Smooth muscle cell (in vitro differentiated cells): ENCODE measurements around the gene DUOX2. TPM values are rescaled to one million over a fixed set of nuclear protein-coding genes. Genes with fewer than 3 reads are reported as not detected.

Experiments
- DNase-seq: peaks from one replicate; lab custom pipeline; 2025; ENCODE audit not compliant: unreplicated experiment; lab: John Stamatoyannopoulos, UW
- H2AFZ ChIP-seq: fragments of 200-600 bp; sonication (generic); 2 replicates; pipeline ENCODE4 v1.6.0; 2016; ENCODE audit warnings: antibody characterized with exemption, low read depth, mild to moderate bottlenecking
- H3F3A ChIP-seq: fragments of 200-600 bp; sonication (generic); 2 replicates; pipeline ENCODE4 v1.6.0; 2017; ENCODE audit warnings: antibody characterized with exemption, low read depth
- H3K27ac ChIP-seq: fragments of 200-600 bp; sonication (generic); 2 replicates; pipeline ENCODE4 v1.5.1; 2016; ENCODE audit warnings: low read depth, mild to moderate bottlenecking
- H3K27me3 ChIP-seq: fragments of 200-600 bp; sonication (generic); 2 replicates; pipeline ENCODE4 v1.6.1; 2016; ENCODE audit warnings: low read depth, mild to moderate bottlenecking
- H3K36me3 ChIP-seq: fragments of 200-600 bp; sonication (generic); 2 replicates; pipeline ENCODE4 v1.5.1; 2016; ENCODE audit warnings: low read depth
- H3K4me1 ChIP-seq: fragments of 200-600 bp; sonication (generic); 2 replicates; pipeline ENCODE4 v1.5.1; 2016; ENCODE audit warnings: low read depth
- H3K4me2 ChIP-seq: fragments of 200-600 bp; sonication (generic); 2 replicates; pipeline ENCODE4 v1.6.0; 2016; ENCODE audit warnings: mild to moderate bottlenecking
- H3K4me3 ChIP-seq: fragments of 200-600 bp; sonication (generic); 2 replicates; pipeline ENCODE4 v1.5.1; 2016; ENCODE audit warnings: mild to moderate bottlenecking
- H3K79me2 ChIP-seq: fragments of 200-600 bp; sonication (generic); 2 replicates; pipeline ENCODE4 v1.6.0; 2016; ENCODE audit warnings: low read depth, mild to moderate bottlenecking
- H3K9ac ChIP-seq: fragments of 200-600 bp; sonication (generic); 2 replicates; pipeline ENCODE4 v1.6.0; 2016; ENCODE audit warnings: low read depth
- H3K9me3 ChIP-seq: fragments of 200-600 bp; sonication (generic); replicated peaks from 2 replicates; pipeline ENCODE4 v1.5.1; 2016; ENCODE audit warnings: low read depth
- H4K20me1 ChIP-seq: fragments of 200-600 bp; sonication (generic); 2 replicates; pipeline ENCODE4 v1.6.0; 2016; ENCODE audit warnings: low read depth
- CTCF ChIP-seq: fragments of 200-600 bp; sonication (generic); IDR thresholded peaks from 2 replicates; pipeline ENCODE4 v1.5.1; 2017; ENCODE audit warnings: borderline replicate concordance, mild to moderate bottlenecking, antibody characterized with exemption; ENCODE audit not compliant: insufficient read depth, poor library complexity, severe bottlenecking
- WGBS: methylation state at CpG from one replicate; pipeline ENCODE4 v1.1.7; 2016; ENCODE audit warnings: low lambda C conversion rate; 5-methylcytosine and 5-hydroxymethylcytosine counted together
- polyA plus RNA-seq: library from polyadenylated mRNA; unstranded; fragments of >200 nt; fragmentation: Nextera tagmentation; extraction: Ambion mirVana; gene quantifications from 2 replicates; pipeline ENCODE4 v1.2.1, GENCODE V29; 2016
- total RNA-seq: library from RNA; depleted of rRNA; stranded (reverse); fragments of >200 nt; gene quantifications from 2 replicates; pipeline ENCODE4 v1.2.3, GENCODE V29; 2014

Gene DUOX2
- total and polyA plus RNA-seq, 2 experiments from 2014 or later: 0.34 to 1.4 TPM

- H3K27ac ChIP-seq: no peak overlapping the region
- H3K36me3 ChIP-seq: no peaks in the 10 kb centered on the region
- H3K4me1 ChIP-seq: peaks cover 8% of the 10 kb centered on the region
- no peak for TF ChIP-seq CTCF
- no peak overlapping the region for H2AFZ ChIP-seq
- H3F3A ChIP-seq: no peaks in the 10 kb centered on the region
- H4K20me1 ChIP-seq: no peaks in the 10 kb centered on the region
- peaks cover 87% of the 10 kb centered on the region for H3K27me3 ChIP-seq
- no peaks in the 10 kb centered on the region for H3K79me2 ChIP-seq
- H3K9me3 ChIP-seq: no peaks in the 10 kb centered on the region
- no peak for DNase-seq
- WGBS: 25% methylated on average over 14 of the region's 14 CpGs
- H3K4me2 ChIP-seq: peak overlapping the region; percentile 81
- H3K9ac ChIP-seq: no peak overlapping the region
- H3K4me3 ChIP-seq: no peak overlapping the region
These were observed 487 bp downstream of the DUOX2 start for GRCh38 chr15:45113380-45113990.

- no peak for TF ChIP-seq CTCF
- Histone ChIP-seq H3F3A (no peaks in the 10 kb centered on the region), H3K4me1 (peaks cover 8% of the 10 kb centered on the region), H3K27me3 (peaks cover 94% of the 10 kb centered on the region), H3K9me3 (no peaks in the 10 kb centered on the region), H3K4me3 (peak overlapping the region; percentile 36), H3K36me3 (no peaks in the 10 kb centered on the region), H3K27ac (no peak overlapping the region), H4K20me1 (no peaks in the 10 kb centered on the region), H3K9ac (no peak overlapping the region), H3K79me2 (no peaks in the 10 kb centered on the region), H2AFZ (no peak overlapping the region), H3K4me2 (peak overlapping the region; percentile 81)
- WGBS: 7% methylated on average over 46 of the region's 58 CpGs
- DNase-seq: no peak
These were observed 1.2 kb downstream of the DUOX2 start for GRCh38 chr15:45112591-45113379.

- Histone ChIP-seq H3K27ac (no peak overlapping the region), H3K9ac (no peak overlapping the region), H3K4me1 (peaks cover 8% of the 10 kb centered on the region), H3K36me3 (no peaks in the 10 kb centered on the region), H3K79me2 (no peaks in the 10 kb centered on the region), H3K27me3 (peaks cover 88% of the 10 kb centered on the region), H3K9me3 (no peaks in the 10 kb centered on the region), H4K20me1 (no peaks in the 10 kb centered on the region), H3K4me2 (peak overlapping the region; percentile 81), H3F3A (no peaks in the 10 kb centered on the region), H3K4me3 (peak overlapping the region; percentile 36), H2AFZ (no peak overlapping the region)
- TF ChIP-seq CTCF: no peak
- WGBS: 11% methylated on average over 13 of the region's 13 CpGs
- DNase-seq: no peak
These were observed 1.8 kb downstream of the DUOX2 start for GRCh38 chr15:45112143-45112590.
